Activated CD4-positive, alpha-beta T cell treated with anti-CD3 and anti-CD28 coated beads, Interleukin-2, amount 10 ng/mL, durations not matched to agents 7 days and 5 days (primary cell): Measurements from ENCODE around the gene SIDT1. TPM values are rescaled to one million over a fixed set of nuclear protein-coding genes. Genes with fewer than 3 reads are reported as not detected.

Experiments
- CTCF ChIA-PET: fragments of 350-600 bp; sonication (Branson Sonifier 250); formaldehyde crosslinking; loops from one replicate; lab custom pipeline; 2021; ENCODE audit warnings: antibody characterized with exemption; lab: Charles Lee
- POLR2A ChIA-PET: fragments of 350-600 bp; sonication (Branson Sonifier 250); formaldehyde crosslinking; loops from one replicate; lab custom pipeline; 2021; ENCODE audit warnings: antibody characterized with exemption; lab: Charles Lee
- DNase-seq: peaks from one replicate; pipeline ENCODE4 v3.0.0-alpha.2; 2020
- H3K27ac Mint-ChIP-seq: one replicate; pipeline ENCODE4 v1.8.0; 2021; ENCODE audit warnings: mild to moderate bottlenecking, moderate library complexity, mixed read lengths
- H3K27me3 Mint-ChIP-seq: one replicate; pipeline ENCODE4 v1.8.0; 2021; ENCODE audit warnings: mixed read lengths
- H3K36me3 Mint-ChIP-seq: one replicate; pipeline ENCODE4 v1.8.0; 2021; ENCODE audit warnings: low read depth, mixed read lengths
- H3K4me1 Mint-ChIP-seq: one replicate; pipeline ENCODE4 v1.8.0; 2021; ENCODE audit warnings: mixed read lengths
- H3K4me3 Mint-ChIP-seq: one replicate; pipeline ENCODE4 v1.8.0; 2021; ENCODE audit warnings: mild to moderate bottlenecking, moderate library complexity, mixed read lengths
- H3K9me3 Mint-ChIP-seq: one replicate; pipeline ENCODE4 v1.8.0; 2021; ENCODE audit warnings: mixed read lengths
- total RNA-seq, 2 experiments: library from RNA; stranded (reverse); gene quantifications; one replicate each; pipeline ENCODE4 v1.2.3, GENCODE V29; 2021

The SIDT1 gene
- total RNA-seq, 2 experiments from 2014 or later: 31.6 TPM

DNA sequence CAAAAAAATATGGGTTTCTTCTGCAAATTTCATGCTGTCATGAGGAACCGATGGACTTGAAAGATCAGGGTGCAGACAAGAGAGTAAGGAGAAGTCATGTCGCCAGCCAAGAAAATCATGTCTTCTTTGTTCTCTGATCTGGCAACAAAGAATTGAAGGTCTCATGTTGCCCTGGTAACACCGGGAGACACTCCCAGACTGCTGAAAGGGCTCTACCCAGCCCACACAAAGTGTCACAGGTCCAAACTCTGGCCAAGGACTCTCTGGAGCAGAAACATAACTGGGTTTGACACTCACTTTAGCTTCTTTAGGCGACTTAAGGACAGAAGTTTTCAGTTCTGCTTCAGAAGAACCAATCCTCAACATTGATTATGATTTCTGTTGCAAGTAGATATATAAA is 42.9 kb downstream of the SIDT1 start:
- POLR2A ChIA-PET: no interaction called here
- CTCF ChIA-PET: no interaction called here
- Mint-ChIP-seq H3K4me1 (peaks cover 8% of the 10 kb centered on the region), H3K36me3 (peaks cover 9% of the 10 kb centered on the region), H3K4me3 (no peak overlapping the region), H3K27me3 (no peaks in the 10 kb centered on the region), H3K9me3 (no peaks in the 10 kb centered on the region), H3K27ac (peak overlapping the region; percentile 26)
- DNase-seq: no peak

GRCh38 chr3:113585228-113585627 is 52.9 kb downstream of the SIDT1 start:
- no peak overlapping the region for H3K4me3 Mint-ChIP-seq
- no peak overlapping the region for H3K27ac Mint-ChIP-seq
- CTCF ChIA-PET: no interaction called here
- no peak for DNase-seq
- POLR2A ChIA-PET: no interaction called here
- peaks cover 32% of the 10 kb centered on the region for H3K36me3 Mint-ChIP-seq
- no peaks in the 10 kb centered on the region for H3K4me1 Mint-ChIP-seq
- no peaks in the 10 kb centered on the region for H3K27me3 Mint-ChIP-seq
- no peaks in the 10 kb centered on the region for H3K9me3 Mint-ChIP-seq

DNA sequence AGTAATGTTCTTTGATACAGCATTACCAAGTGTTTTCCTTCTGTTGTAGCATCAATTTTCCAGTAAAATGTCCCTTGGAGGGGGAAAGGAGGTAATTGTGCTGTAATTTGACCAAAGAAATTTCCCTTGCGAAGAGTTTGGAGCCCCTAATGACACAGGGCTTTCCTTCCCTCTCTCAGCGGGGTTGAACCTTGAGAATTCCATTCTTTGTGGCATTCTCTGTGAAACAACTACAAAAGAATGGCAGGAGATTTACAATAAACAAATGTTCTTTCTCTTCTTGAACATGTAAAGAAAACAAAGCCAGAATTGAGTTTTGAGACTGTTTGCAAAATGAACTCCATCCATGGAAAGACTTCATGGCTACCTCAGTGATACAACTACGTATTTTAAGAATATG is 53.4 kb downstream of the SIDT1 start:
- DNase-seq: no peak
- ChIA-PET POLR2A (no interaction called here), CTCF (no interaction called here)
- Mint-ChIP-seq H3K27me3 (no peaks in the 10 kb centered on the region), H3K9me3 (no peaks in the 10 kb centered on the region), H3K36me3 (peaks cover 31% of the 10 kb centered on the region), H3K27ac (no peak overlapping the region), H3K4me1 (peaks cover 2% of the 10 kb centered on the region), H3K4me3 (no peak overlapping the region)

- H3K27ac Mint-ChIP-seq: no peak overlapping the region
- H3K4me3 Mint-ChIP-seq: no peak overlapping the region
- POLR2A ChIA-PET: no interaction called here
- DNase-seq: no peak
- H3K4me1 Mint-ChIP-seq: peaks cover 6% of the 10 kb centered on the region
- no peaks in the 10 kb centered on the region for H3K27me3 Mint-ChIP-seq
- H3K36me3 Mint-ChIP-seq: peaks cover 49% of the 10 kb centered on the region
- no peaks in the 10 kb centered on the region for H3K9me3 Mint-ChIP-seq
- CTCF ChIA-PET: interaction anchor here (0.6 kb wide), 1 partner anchor 91 kb away, joined by 3 read pairs; no protein-coding TSS in a partner anchor
These were observed 56.5 kb downstream of the SIDT1 start for GRCh38 chr3:113588806-113589205.

DNA sequence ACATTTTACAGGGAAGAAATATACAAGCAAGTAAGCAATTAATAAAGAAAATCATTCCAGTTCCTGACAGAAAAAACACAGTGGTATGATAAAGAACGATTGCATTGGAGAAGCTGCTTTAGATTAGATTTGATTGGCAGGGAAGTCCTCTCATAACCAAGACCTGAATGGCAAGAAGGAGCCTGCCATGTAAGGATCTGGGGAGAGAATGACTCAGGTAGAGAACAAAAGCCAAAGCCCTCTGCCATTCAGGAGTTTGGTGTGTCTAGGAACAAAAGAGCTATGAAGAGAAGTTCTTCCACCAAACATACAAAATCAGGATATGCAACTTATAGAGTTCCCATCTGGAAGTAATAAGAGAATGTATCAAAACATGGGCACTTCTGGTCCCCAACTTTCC is 57.6 kb downstream of the SIDT1 start:
- ChIA-PET POLR2A (interaction anchor here (0.6 kb wide), 1 partner anchor 337 kb away, joined by 3 read pairs; no protein-coding TSS in a partner anchor), CTCF (no interaction called here)
- Mint-ChIP-seq H3K9me3 (no peaks in the 10 kb centered on the region), H3K4me1 (peaks cover 6% of the 10 kb centered on the region), H3K27me3 (no peaks in the 10 kb centered on the region), H3K36me3 (peaks cover 52% of the 10 kb centered on the region), H3K4me3 (no peak overlapping the region), H3K27ac (no peak overlapping the region)
- no peak for DNase-seq

DNA sequence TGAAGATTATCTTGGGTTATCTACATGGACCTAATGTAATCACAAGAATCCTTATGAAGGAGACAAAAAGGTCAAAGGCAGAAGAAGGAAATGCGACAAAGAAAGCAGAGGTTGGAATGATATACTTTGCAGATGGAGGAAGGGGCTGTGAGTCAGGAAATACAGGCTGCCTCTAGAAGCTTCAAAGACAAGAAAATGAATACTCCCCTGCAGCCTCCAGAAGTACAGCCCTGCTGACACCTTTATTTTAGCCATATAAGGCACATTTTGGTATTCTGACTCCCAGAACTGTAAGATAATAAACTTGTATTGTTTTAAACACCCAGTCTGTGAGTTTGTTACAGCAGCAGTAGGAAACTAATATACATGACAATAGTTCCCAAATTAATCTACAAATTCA is 58.6 kb downstream of the SIDT1 start:
- no peak for DNase-seq
- H3K27ac Mint-ChIP-seq: no peak overlapping the region
- no peak overlapping the region for H3K4me3 Mint-ChIP-seq
- H3K27me3 Mint-ChIP-seq: no peaks in the 10 kb centered on the region
- peaks cover 48% of the 10 kb centered on the region for H3K36me3 Mint-ChIP-seq
- CTCF ChIA-PET: no interaction called here
- H3K4me1 Mint-ChIP-seq: peaks cover 6% of the 10 kb centered on the region
- H3K9me3 Mint-ChIP-seq: no peaks in the 10 kb centered on the region
- POLR2A ChIA-PET: no interaction called here

- ChIA-PET POLR2A (no interaction called here), CTCF (interaction anchor here (1.0 kb wide), 1 partner anchor 8 kb away, joined by 4 read pairs; no protein-coding TSS in a partner anchor)
- peaks cover 36% of the 10 kb centered on the region for H3K36me3 Mint-ChIP-seq
These were observed 61.7 kb downstream of the SIDT1 start for GRCh38 chr3:113594066-113594465.

DNA sequence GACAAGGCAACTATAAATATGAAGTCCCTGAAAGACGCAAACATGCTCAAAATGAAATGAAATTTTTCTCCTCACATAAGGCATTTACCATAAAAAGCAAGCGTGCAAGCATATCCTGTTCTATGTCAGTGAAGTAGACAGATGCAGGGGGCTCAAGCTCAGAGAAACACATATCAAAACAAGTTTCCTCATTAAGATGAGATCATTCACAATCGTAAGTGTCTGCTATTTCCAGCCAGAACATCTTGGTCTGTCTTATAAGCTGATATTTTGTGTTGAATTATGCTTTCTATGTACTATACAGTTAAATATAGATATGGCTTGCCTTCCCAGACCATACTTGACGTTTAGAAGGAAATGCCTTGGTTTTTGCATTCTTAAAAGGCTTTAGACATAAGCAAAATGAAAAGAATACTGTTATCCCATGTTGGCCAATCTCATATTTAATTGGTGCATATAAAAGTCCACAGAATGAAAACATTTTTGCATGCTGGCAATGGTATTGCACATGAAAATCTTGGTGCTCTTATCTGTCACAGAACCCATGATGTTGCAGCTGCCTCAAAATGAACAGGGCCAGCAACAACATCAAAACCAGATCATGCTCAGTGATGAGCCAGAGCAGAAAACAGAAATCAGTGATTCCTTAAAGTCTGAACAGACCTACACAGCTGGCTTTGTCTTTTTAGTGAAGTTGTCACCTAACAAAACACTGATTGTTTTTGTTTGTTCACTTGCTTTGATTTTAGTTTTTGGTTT is 65.4 kb downstream of the SIDT1 start:
- H3K27ac Mint-ChIP-seq: no peak overlapping the region
- H3K27me3 Mint-ChIP-seq: no peaks in the 10 kb centered on the region
- peaks cover 18% of the 10 kb centered on the region for H3K36me3 Mint-ChIP-seq
- DNase-seq: no peak
- H3K4me1 Mint-ChIP-seq: no peaks in the 10 kb centered on the region
- no peak overlapping the region for H3K4me3 Mint-ChIP-seq
- H3K9me3 Mint-ChIP-seq: no peaks in the 10 kb centered on the region
- ChIA-PET POLR2A (no interaction called here), CTCF (interaction anchor here (1.6 kb wide), 1 partner anchor 10 kb away, joined by 3 read pairs; no protein-coding TSS in a partner anchor)

More at GRCh38 chr3:113594066-113594465, 61.7 kb downstream of the SIDT1 start:
- Mint-ChIP-seq H3K4me3 (no peak overlapping the region), H3K9me3 (no peaks in the 10 kb centered on the region), H3K27ac (no peak overlapping the region), H3K4me1 (peaks cover 6% of the 10 kb centered on the region), H3K27me3 (no peaks in the 10 kb centered on the region)
- no peak for DNase-seq

GRCh38 chr3:113600418-113601182 is 68.2 kb downstream of the SIDT1 start:
- Mint-ChIP-seq H3K36me3 (peaks cover 26% of the 10 kb centered on the region), H3K4me3 (no peak overlapping the region), H3K27me3 (no peaks in the 10 kb centered on the region), H3K9me3 (no peaks in the 10 kb centered on the region), H3K4me1 (peaks cover 3% of the 10 kb centered on the region), H3K27ac (no peak overlapping the region)
- ChIA-PET CTCF (interaction anchor here (0.5 kb wide), 1 partner anchor 302 kb away, joined by 3 read pairs; no protein-coding TSS in a partner anchor), POLR2A (no interaction called here)
- no peak for DNase-seq

GRCh38 chr3:113601240-113601639 is 68.9 kb downstream of the SIDT1 start:
- peaks cover 6% of the 10 kb centered on the region for H3K4me1 Mint-ChIP-seq
- no peaks in the 10 kb centered on the region for H3K27me3 Mint-ChIP-seq
- H3K4me3 Mint-ChIP-seq: no peak overlapping the region
- H3K9me3 Mint-ChIP-seq: no peaks in the 10 kb centered on the region
- no peak for DNase-seq
- ChIA-PET POLR2A (no interaction called here), CTCF (interaction anchor here (0.5 to 1.8 kb wide), 2 partner anchors 8 to 302 kb away, joined by 3 to 4 read pairs; no protein-coding TSS in a partner anchor)
- peaks cover 29% of the 10 kb centered on the region for H3K36me3 Mint-ChIP-seq
- no peak overlapping the region for H3K27ac Mint-ChIP-seq

DNA sequence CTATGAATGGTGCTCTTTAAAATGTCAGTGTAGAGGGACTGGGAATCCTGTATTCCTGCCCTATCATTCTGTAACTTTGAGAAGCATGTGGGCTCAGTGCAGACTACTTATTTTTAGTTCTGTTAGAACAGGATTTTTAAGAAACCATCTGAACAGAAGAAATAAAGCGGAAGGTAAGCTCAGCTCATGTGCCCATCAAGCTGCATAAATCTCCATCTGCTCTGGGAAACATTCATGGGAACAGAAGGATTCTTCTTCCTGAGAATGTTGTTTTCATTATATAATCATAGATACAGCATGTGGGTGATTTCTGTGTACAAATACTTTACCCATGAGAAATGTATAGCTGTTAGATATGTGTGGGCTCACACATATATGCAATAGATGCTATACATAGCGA is 69.9 kb downstream of the SIDT1 start:
- POLR2A ChIA-PET: no interaction called here
- CTCF ChIA-PET: interaction anchor here (1.8 kb wide), 1 partner anchor 9 kb away, joined by 4 read pairs; no protein-coding TSS in a partner anchor

DNA sequence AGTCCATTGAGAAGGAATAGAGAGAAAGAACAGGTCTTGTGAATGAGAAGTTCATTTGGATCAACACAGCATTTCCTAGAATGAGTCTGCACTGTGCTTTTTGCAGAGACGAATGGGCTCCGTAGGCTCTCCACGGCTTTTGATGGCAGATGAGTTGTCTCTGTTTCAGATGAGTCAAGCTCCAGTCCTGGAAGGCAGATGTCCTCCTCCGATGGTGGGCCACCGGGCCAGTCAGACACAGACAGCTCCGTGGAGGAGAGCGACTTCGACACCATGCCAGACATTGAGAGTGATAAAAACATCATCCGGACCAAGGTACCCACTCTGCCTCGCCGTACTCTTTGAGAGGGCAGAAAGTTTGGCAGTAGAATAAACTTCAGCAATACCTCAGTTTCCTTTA is 70.5 kb downstream of the SIDT1 start:
- H3K4me1 Mint-ChIP-seq: peaks cover 22% of the 10 kb centered on the region
- ChIA-PET POLR2A (no interaction called here), CTCF (interaction anchor here (1.8 kb wide), 1 partner anchor 9 kb away, joined by 4 read pairs; no protein-coding TSS in a partner anchor)
- H3K27ac Mint-ChIP-seq: no peak overlapping the region
- no peaks in the 10 kb centered on the region for H3K27me3 Mint-ChIP-seq
- peaks cover 44% of the 10 kb centered on the region for H3K36me3 Mint-ChIP-seq
- no peak for DNase-seq
- H3K9me3 Mint-ChIP-seq: no peaks in the 10 kb centered on the region
- H3K4me3 Mint-ChIP-seq: no peak overlapping the region

More for the DNA sequence above, 69.9 kb downstream of the SIDT1 start:
- Mint-ChIP-seq H3K4me1 (peaks cover 16% of the 10 kb centered on the region), H3K4me3 (no peak overlapping the region), H3K36me3 (peaks cover 38% of the 10 kb centered on the region), H3K9me3 (no peaks in the 10 kb centered on the region), H3K27me3 (no peaks in the 10 kb centered on the region), H3K27ac (no peak overlapping the region)
- DNase-seq: no peak
